WTC11 (cell line): ENCODE data around the gene TOGARAM2.

Experiments used
- TF ChIP-seq, protein P1 (sequence below): fragments of 200-600 bp; IDR thresholded peaks from 2 replicates; pipeline ENCODE4 v1.8.0; 2022; ENCODE audit warnings: antibody characterized with exemption
- TF ChIP-seq, protein P2 (sequence below): sonication (generic); formaldehyde crosslinking; IDR thresholded peaks from 2 replicates; pipeline ENCODE4 v1.8.1; 2023; ENCODE audit warnings: mild to moderate bottlenecking, moderate library complexity, missing genetic modification reagents

DNA sequence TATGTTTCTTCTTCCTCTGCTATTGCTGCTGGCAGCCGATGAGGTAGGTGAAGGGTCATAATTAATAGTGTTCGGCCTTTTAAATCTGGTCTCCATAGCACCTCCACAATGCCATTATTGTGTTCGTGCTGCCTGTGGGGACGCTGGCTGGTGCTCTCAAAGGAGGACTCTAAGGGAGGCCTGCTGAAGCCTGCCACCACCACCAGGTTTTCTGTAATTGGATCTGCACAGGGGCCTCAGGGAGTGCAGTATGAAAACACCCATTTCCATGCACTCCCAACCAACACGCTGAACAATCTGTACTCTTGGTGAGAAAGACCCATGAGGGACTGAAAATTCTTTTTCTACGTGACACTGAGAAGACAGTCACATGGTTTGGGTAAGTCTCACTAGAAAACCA is 116.5 kb downstream of the TOGARAM2 start:
- TF ChIP-seq, protein P1, sequence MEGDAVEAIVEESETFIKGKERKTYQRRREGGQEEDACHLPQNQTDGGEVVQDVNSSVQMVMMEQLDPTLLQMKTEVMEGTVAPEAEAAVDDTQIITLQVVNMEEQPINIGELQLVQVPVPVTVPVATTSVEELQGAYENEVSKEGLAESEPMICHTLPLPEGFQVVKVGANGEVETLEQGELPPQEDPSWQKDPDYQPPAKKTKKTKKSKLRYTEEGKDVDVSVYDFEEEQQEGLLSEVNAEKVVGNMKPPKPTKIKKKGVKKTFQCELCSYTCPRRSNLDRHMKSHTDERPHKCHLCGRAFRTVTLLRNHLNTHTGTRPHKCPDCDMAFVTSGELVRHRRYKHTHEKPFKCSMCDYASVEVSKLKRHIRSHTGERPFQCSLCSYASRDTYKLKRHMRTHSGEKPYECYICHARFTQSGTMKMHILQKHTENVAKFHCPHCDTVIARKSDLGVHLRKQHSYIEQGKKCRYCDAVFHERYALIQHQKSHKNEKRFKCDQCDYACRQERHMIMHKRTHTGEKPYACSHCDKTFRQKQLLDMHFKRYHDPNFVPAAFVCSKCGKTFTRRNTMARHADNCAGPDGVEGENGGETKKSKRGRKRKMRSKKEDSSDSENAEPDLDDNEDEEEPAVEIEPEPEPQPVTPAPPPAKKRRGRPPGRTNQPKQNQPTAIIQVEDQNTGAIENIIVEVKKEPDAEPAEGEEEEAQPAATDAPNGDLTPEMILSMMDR: no peak
- TF ChIP-seq, protein P2, sequence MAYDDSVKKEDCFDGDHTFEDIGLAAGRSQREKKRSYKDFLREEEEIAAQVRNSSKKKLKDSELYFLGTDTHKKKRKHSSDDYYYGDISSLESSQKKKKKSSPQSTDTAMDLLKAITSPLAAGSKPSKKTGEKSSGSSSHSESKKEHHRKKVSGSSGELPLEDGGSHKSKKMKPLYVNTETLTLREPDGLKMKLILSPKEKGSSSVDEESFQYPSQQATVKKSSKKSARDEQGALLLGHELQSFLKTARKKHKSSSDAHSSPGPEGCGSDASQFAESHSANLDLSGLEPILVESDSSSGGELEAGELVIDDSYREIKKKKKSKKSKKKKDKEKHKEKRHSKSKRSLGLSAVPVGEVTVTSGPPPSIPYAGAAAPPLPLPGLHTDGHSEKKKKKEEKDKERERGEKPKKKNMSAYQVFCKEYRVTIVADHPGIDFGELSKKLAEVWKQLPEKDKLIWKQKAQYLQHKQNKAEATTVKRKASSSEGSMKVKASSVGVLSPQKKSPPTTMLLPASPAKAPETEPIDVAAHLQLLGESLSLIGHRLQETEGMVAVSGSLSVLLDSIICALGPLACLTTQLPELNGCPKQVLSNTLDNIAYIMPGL (CRISPR knock-in tag): no peak
